Inferior parietal cortex (tissue), 1 donor: ENCODE measurements around the gene EXOC4.
"Not testable (repeated sequence)": the region's sequence is repeated elsewhere in the genome, so short reads cannot be mapped to it uniquely, and the experiment has no call there.

ENCODE experiments used
- DNase-seq: peaks from one replicate; pipeline ENCODE4 v3.0.0-alpha.2; 2016; ENCODE audit errors: extremely low spot score

Gene EXOC4

GRCh38 chr7:133863362-133864061 lies 610.6 kb downstream of the EXOC4 start:
- DNase-seq: no peak

DNA sequence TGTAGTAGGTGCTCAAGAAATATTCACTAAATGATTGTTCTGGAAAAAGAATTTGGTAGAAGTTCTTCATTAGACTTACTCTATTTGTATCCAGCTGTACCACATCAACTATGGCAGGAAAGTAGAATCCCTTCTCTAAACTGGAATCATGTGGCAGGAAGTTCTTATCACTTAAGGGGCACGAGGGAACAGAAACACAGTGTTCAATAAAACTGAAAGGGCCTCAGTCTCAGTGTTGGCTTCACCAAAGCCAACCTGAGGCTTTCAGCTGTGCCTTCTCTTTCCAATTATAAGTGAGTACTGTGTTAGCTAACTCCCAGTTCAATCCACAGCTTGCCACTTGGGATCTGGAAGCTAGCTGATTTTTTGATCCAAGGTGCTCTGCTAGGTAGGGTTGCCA lies 616.7 kb downstream of the EXOC4 start:
- DNase-seq: no peak

GRCh38 chr7:133871757-133872156 lies 618.9 kb downstream of the EXOC4 start:
- DNase-seq: no peak

DNA sequence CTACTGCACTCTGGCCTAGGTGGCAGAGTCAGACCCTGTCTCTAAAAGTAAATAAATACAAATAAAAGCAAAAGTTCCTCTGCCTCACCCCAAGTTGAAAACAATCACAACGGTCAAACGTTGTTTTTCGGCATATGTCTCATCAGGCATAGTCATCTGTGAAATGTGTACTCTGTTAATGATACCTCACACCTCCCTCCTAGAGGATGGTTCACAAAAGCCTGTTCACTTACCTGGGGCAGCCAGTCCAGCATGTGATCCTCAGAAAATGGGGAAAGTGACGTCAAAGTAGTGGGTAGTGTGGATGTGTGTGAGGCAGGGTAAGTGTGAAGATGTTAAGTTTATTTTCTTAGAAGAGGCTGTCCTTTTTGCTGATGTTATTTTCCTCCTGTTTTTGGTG lies 620.3 kb downstream of the EXOC4 start:
- DNase-seq: no peak

DNA sequence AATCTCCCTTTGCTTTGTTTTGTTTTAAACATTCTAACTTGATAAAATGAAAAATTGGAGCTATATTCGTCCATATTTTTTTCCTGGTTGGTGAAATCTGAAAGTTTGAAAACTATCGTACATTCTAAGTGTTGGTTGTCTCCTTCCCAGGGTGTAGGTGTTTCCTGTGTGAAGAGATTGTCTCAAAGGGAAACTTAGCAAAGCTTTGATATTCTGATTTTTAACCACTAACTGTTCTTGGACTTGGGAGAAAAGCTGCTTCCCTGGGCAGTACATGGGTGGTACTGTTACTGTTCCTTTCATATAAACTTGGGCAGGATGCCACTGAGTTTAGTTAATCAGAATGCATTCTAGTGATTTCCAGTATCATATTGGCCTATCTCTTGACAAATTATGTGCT lies 620.8 kb downstream of the EXOC4 start:
- no peak for DNase-seq

DNA sequence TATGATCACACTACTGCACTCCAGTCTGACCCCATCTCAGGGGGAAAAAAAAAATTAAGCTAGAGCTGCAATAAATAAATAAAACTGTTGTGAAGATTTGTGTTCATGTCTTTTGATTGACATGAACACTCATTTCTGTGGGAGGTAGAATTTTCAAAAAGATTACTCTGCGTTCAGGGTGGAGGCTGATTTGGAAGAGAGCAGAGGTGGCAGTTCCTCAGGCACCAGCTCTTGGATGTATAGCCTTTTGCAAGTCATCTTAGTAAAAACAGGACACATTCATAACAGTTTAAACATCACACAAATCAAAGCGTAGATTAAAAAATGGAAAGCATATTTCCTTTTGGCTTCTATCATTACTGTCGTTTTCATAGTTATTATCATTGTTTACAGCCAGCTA lies 630.7 kb downstream of the EXOC4 start:
- DNase-seq: no peak

DNA sequence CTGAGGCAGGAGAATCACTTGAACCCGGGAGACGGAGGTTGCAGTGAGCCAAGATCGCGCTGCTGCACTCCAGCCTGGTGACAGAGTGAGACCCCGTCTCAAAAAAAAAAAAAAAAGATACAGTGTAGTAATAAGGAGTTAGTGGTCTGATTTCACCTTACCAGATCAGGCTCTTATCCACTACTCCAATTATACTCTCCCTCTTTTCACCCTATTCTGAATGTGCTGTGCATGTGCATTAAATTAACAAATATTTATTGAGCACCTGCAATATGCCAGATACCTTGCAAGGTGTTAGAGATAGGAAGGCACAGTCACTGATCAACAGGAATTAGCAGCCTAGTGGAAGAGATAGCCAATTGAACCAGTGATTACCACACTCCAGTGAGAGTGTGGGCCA lies 632.3 kb downstream of the EXOC4 start:
- no peak for DNase-seq

DNA sequence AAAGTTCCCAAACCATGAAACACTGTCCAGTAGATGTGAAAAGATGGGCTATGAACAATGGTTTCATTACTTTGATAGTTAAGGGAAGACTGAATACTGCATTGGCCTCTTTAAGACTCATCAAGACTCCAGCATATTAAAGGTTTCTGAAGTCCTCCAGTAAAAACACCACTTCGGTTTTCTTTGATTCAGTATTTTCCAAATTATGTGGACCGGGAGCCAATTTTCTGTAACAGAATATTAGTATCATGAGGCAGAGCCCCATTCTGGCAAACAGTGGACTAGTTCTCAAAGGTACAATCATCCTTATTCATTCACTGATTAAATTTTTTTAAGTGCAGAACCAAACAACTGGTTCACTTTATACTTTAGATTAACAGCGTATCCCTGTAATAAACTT lies 633.2 kb downstream of the EXOC4 start:
- DNase-seq: no peak

DNA sequence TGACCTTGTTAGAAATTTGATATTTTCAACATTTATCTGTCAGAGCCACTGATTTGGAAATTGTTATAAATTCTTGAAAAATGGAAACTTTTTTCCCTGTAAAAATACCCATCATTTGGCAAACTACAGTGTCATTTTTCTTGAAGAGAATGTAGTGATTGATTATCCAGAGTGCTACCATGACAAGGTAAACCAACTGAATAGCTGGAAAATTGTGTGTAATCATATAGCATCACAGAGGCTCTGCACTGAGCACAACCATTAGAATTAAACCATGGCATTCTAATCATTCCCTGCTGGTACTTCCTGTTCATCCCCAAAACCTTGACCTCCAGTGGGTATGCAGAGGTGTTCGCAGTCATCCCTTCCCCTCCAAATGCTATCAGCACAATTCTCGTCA lies 633.9 kb downstream of the EXOC4 start:
- no peak for DNase-seq

DNA sequence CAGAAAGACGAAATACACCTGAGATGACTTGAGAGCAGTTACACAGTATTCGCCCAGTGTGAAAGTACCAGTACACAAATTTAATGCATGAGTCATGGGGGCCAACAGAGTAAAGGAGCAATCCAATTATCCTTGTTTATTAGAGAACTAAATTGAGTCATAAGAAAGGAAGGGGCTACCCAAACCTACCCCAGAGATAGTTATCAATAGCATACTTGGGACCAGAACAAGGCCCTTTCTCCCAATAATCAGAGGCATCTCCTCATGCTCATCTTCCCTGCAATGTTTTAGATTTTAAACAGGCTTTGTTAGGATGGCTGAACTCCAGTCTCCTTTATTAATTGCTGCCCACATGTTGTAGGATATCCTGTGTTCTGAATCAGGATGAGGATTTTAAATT lies 634.6 kb downstream of the EXOC4 start:
- no peak for DNase-seq

DNA sequence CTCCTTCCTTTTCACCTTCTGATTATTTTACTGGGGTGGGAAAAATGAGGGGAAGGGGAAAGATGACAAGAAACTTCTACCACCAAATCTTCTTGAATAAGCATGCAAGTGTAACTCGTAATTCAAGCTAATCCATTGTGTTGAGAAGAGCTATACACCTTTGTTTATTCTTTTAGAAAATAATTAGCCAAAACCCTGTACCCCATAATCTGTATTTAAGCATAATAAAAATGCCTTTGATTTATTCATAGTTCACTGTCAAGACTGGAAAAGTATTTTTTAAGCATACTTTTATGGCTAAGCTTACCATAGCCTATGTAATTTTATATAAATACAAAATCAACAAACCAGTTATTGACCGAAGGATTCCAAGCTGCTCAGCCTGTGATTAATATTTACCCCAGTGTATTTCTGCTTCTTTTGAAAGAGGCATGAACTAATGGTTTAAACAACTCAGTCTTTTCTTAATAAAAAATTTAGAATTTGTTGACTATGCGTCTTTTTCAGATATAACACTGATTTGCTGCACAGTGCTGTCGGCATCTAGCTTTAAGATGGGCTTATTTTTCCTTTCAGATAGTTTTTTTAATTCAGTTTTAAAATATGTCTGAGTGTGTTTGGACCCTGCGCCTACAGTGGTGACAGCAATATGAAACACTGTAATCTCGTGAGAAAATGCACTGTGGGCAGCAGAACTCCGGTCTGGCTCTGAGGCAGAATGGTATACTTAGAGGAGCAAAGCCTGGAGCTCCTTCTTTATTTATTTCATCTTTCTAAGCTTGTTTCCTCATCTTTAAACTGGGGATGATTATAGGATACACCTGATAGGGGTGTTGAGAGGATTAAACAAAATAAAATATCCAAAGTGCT lies 635.4 kb downstream of the EXOC4 start:
- no peak for DNase-seq

- DNase-seq: peak; percentile 10
These were observed 651.9 kb downstream of the EXOC4 start for GRCh38 chr7:133904776-133905175.

DNA sequence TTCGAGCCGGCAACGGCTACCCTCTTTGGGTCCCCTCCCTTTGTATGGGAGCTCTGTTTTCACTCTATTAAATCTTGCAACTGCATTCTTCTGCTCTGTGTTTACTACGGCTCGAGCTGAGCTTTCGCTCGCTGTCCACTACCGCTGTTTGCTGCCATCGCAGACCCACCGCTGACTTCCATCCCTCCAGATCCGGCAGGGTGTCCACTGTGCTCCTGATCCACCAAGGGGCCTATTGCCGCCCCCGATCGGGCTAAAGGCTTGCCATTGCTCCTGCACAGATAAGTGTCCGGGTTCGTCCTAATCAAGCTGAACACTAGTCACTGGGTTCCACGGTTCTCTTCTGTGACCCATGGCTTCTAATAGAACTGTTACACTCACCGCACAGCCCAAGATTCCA lies 653.7 kb downstream of the EXOC4 start:
- not testable (repeated sequence) for DNase-seq

GRCh38 chr7:133910761-133911160 lies 657.9 kb downstream of the EXOC4 start:
- DNase-seq: no peak

DNA sequence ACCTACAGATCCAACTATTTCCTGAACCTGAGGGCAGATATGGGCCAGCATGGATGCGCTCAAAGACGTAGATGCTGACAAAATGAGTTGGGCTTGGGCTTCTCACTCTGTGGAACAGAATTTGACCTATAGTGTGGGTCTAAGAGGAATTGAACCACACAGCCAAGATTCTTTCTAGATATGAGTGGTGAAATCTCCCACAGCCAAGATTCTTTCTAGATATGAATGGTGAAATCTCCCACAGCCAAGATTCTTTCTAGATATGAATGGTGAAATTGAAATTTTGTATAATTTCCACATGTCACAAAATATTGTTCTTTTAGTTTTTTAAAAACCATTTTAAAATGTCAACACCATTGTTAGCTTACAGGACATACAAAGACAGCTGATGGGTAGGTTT lies 658.8 kb downstream of the EXOC4 start:
- no peak for DNase-seq

GRCh38 chr7:133912916-133913697 lies 660.2 kb downstream of the EXOC4 start:
- DNase-seq: no peak

DNA sequence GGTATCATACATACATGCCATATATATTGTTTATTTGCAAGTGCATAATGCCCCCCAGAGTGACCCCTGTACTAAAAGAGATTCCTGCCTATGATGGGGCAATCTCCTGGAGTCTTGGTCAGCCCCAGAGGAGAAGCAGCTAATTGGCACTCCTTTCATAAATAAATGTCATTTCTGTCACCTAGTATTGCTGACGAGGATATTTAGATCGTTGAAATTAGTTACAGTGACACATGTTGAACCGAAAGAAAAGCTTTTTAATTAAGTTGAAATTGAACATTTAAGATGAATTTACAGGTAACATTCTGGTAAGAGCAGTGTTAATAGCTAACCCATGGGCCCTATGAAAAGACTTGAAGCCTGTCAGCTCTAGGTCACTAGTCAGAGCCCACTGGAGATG lies 663.7 kb downstream of the EXOC4 start:
- no peak for DNase-seq

DNA sequence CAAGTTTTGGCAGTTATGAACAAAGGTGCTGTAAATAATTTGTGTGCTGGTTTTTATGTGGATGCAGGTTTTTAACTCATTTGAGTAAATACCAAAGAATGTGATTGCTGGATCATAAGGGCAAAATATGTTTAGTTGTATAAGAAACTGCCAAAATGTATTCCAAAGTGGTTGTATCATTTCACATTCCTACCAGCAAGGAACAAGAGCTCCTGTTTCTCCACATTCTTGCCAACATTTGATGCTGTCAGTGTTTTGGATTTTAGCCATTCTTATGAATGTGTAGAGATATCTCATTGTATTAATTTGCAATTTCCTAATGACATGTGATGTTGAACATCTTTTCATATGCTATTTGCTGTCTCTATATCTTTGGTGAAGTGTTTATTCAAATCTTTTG lies 666.9 kb downstream of the EXOC4 start:
- DNase-seq: no peak

- DNase-seq: no peak
These were observed 668.8 kb downstream of the EXOC4 start for GRCh38 chr7:133921635-133922182.

GRCh38 chr7:133923974-133924373 lies 671.1 kb downstream of the EXOC4 start:
- DNase-seq: no peak

DNA sequence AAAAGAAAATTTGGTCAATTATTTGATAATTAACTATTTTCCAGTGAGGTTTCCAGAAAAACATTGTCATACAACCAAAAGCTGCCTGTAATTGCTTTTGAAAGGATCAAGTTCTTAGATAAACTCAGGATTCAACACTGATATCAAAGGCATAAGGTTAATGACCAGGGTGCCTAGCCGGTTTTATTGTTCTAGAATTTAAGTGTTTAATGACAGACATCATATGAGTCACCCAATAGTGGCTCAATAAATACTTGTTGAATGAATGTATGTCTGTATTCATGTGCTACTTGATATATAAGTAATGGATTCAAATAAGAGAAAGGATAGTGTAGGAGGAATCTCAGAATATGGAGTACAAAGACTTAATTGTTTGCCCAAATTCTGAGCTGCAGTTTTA lies 678.2 kb downstream of the EXOC4 start:
- no peak for DNase-seq

- DNase-seq: no peak
These were observed 679.7 kb downstream of the EXOC4 start for GRCh38 chr7:133932591-133932990.
